Upper lobe of left lung (tissue), 4 donors: ENCODE measurements around the gene CREBL2.

Experiments
- EP300 ChIP-seq, 4 donors: sonication (generic); formaldehyde crosslinking; IDR thresholded peaks; one replicate each; pipeline ENCODE4 v1.5.1; 2017; ENCODE audit warnings: antibody characterized with exemption in 4 of 4, control low read depth in 2 of 4
- TF ChIP-seq, protein P1 (sequence below), 6 experiments: fragments of 450-650 bp in 4 of 6; fragments of 200-600 bp in 2 of 6; sonication (generic) in 2 of 6; IDR thresholded peaks; one replicate each; pipeline ENCODE4 v1.5.1; 2016 to 2019; ENCODE audit warnings: antibody characterized with exemption in 6 of 6

DNA sequence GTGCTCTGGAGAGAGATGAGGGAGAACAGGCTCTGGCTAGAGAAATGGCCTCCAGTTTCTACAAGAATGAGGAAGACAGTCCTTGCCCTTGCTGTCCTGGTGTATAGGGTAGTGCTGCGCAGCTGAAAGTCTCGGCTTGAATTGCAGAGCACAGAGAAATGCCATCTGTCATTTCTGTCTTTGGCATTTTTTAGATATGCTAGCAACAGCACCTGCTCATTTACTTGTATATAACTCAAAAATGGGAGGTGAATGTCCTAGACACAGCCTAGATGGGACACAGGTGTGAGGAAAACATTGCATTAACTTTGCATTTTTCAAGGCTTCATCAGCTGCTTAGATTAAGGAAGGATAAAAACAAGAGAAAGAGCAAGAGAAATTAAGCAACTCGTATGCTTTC, 48.5 kb downstream of the CREBL2 start:
- TF ChIP-seq, protein P1, sequence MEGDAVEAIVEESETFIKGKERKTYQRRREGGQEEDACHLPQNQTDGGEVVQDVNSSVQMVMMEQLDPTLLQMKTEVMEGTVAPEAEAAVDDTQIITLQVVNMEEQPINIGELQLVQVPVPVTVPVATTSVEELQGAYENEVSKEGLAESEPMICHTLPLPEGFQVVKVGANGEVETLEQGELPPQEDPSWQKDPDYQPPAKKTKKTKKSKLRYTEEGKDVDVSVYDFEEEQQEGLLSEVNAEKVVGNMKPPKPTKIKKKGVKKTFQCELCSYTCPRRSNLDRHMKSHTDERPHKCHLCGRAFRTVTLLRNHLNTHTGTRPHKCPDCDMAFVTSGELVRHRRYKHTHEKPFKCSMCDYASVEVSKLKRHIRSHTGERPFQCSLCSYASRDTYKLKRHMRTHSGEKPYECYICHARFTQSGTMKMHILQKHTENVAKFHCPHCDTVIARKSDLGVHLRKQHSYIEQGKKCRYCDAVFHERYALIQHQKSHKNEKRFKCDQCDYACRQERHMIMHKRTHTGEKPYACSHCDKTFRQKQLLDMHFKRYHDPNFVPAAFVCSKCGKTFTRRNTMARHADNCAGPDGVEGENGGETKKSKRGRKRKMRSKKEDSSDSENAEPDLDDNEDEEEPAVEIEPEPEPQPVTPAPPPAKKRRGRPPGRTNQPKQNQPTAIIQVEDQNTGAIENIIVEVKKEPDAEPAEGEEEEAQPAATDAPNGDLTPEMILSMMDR (IDR thresholded peaks at IDR 0.05): no peak
- TF ChIP-seq EP300 (IDR thresholded peaks at IDR 0.05): no peak
